Measurements from ENCODE around the gene MRGPRD. TPM values are rescaled to one million over a fixed set of nuclear protein-coding genes. Genes with fewer than 3 reads are reported as not detected.

Gene MRGPRD
- total and polyA plus RNA-seq, 10 of the 15 experiments (the other 5 are each of a cell fraction or from before 2014, with no cell fraction given) = not detected

DNA sequence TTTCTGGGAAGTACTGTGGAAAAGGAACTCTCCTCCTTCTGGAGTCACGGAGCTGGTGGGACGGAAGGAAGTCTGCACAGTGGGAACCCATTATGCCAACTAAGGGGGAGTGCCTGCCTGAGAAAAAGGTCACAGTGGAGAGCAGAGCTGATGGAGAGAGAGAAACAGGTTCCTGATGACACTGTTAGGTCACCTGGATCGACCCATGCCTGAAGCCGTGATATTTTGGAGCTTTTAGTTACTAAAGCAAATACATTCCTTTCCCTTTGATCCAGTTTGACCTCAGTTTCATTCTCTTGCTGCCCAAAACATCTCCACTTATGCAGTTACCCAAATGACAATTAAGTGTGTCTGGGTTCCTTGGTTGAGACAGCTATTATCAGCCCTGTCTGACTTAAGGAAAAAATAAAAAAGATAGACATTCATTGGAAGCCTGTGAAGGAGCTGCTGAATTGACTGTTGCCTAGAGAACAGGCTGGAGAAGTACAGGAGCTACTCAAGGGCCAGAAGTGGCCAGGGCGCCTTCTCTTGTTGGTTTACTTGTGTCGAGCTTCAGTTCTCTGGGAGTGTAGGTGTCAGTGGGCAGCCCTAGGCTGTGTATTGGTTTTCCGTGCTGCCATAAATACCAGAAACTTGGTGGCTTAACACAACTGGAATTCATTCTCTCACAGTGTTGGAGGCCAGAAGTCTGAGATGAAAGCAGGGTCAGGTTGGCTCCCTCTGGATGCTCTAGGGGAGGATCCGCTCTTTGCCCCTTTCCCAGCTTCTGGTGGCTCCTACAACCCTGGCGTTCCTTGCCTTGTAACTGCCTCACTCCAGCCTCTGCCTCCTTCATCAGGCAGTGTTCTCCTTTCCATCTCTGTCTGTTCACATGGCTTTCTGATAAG, 13.6 kb downstream of the MRGPRD start:
- ChIA-PET SMC1A (ENCODE audit: uncharacterized antibody, unreplicated experiment) (no interaction called here), CTCF (interaction anchor here (0.8 kb wide), 1 partner anchor 12 kb away, joined by 3 read pairs; no protein-coding TSS in a partner anchor), POLR2A (no interaction called here), RAD21 (ENCODE audit: unreplicated experiment) (no interaction called here)
- no peak overlapping the region for H2AFZ ChIP-seq (ENCODE audit: control insufficient read depth, low read depth, low read length)
- H3K36me3 ChIP-seq (ENCODE audit: control insufficient read depth in 2 of 2, insufficient read depth in 2 of 2, low read length in 1 of 2) = no peaks in the 10 kb centered on the region
- BruUV-seq (replicated peaks) = no TSS peak
- H3K4me2 ChIP-seq (ENCODE audit: control insufficient read depth, insufficient read depth) = no peak overlapping the region
- intact Hi-C loops (cut with micrococcal nuclease; ENCODE audit: unreplicated experiment) (no loop called here), in situ Hi-C loops (cut with MboI) (no loop called here)
- FAIRE-seq (no peak), ATAC-seq (no peak), DNase-seq (ENCODE audit: low read depth, low spot score) (no peak)
- no peaks in the 10 kb centered on the region for H3K79me2 ChIP-seq (ENCODE audit: control insufficient read depth, insufficient read depth, low read length)
- H3K27me3 ChIP-seq (replicated peaks in 1 of 2; ENCODE audit: control insufficient read depth in 2 of 2, insufficient read depth in 2 of 2, low read length in 1 of 2) = no peaks in the 10 kb centered on the region; a peak in 1 of 4 replicates
- H3K9ac ChIP-seq (ENCODE audit: control insufficient read depth, insufficient read depth, low read length) = no peak overlapping the region
- no peaks in the 10 kb centered on the region for H4K20me1 ChIP-seq (ENCODE audit: control insufficient read depth, insufficient read depth)
- no peak overlapping the region for H3K4me3 ChIP-seq
- WGBS (ENCODE audit: insufficient coverage, insufficient replicate concordance, low lambda C conversion rate, missing lambda C conversion rate) = 29% methylated on average over 9 of the region's 9 CpGs
- H3K4me1 ChIP-seq (ENCODE audit: control insufficient read depth, insufficient read depth, low read length) = no peaks in the 10 kb centered on the region; the same call in 1 of the 2 replicates
- no peak for TF ChIP-seq JUND (IDR thresholded peaks at IDR 0.05; ENCODE audit: low read depth, low read length)
- TF ChIP-seq BCL11A (IDR thresholded peaks at IDR 0.05; ENCODE audit: low read depth, low read length) = no peak
- no peak for TF ChIP-seq MEF2B (IDR thresholded peaks at IDR 0.05; ENCODE audit: partially characterized antibody, poor library complexity, severe bottlenecking)
- TF ChIP-seq, protein P1, sequence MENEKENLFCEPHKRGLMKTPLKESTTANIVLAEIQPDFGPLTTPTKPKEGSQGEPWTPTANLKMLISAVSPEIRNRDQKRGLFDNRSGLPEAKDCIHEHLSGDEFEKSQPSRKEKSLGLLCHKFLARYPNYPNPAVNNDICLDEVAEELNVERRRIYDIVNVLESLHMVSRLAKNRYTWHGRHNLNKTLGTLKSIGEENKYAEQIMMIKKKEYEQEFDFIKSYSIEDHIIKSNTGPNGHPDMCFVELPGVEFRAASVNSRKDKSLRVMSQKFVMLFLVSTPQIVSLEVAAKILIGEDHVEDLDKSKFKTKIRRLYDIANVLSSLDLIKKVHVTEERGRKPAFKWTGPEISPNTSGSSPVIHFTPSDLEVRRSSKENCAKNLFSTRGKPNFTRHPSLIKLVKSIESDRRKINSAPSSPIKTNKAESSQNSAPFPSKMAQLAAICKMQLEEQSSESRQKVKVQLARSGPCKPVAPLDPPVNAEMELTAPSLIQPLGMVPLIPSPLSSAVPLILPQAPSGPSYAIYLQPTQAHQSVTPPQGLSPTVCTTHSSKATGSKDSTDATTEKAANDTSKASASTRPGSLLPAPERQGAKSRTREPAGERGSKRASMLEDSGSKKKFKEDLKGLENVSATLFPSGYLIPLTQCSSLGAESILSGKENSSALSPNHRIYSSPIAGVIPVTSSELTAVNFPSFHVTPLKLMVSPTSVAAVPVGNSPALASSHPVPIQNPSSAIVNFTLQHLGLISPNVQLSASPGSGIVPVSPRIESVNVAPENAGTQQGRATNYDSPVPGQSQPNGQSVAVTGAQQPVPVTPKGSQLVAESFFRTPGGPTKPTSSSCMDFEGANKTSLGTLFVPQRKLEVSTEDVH (IDR thresholded peaks at IDR 0.05; ENCODE audit: low read depth, partially characterized antibody) = no peak
- TF ChIP-seq TBL1XR1 (IDR thresholded peaks at IDR 0.05; ENCODE audit: low read depth, low read length) = no peak
- no peak overlapping the region for H3K27ac ChIP-seq (ENCODE audit: control insufficient read depth, insufficient read depth)
- H3K9me3 ChIP-seq (replicated peaks; ENCODE audit: control insufficient read depth, insufficient read depth, low read length) = peaks cover 4% of the 10 kb centered on the region; the same call in 2 of the 3 replicates

Data from GM12878 (cell line).